ENCODE results near the gene FSHR.

Gene FSHR

GRCh38 chr2:49186050-49186648 is 31.8 kb upstream of the FSHR start:
- no peaks in the 10 kb centered on the region for H3K4me1 ChIP-seq
- H3K9ac ChIP-seq, result no peak overlapping the region
- no peaks in the 10 kb centered on the region for H3K79me2 ChIP-seq
- H3K27ac ChIP-seq, result no peak overlapping the region
- H3K4me3 ChIP-seq (ENCODE audit: low read depth, low read length), result no peak overlapping the region
- no peaks in the 10 kb centered on the region for H3K27me3 ChIP-seq (ENCODE audit: control insufficient read depth, insufficient read depth, low read length)
- no peak for TF ChIP-seq CTCF (IDR thresholded peaks at IDR 0.05)
- H3K9me3 ChIP-seq (ENCODE audit: control insufficient read depth, low read length), result no peaks in the 10 kb centered on the region
- H3K36me3 ChIP-seq (ENCODE audit: control insufficient read depth, insufficient read depth, low read length), result no peaks in the 10 kb centered on the region
- no peak overlapping the region for H3K4me2 ChIP-seq (ENCODE audit: low read length)
- H2AFZ ChIP-seq, result no peak overlapping the region

GRCh38 chr2:49178656-49179055 is 24.3 kb upstream of the FSHR start:
- Histone ChIP-seq H3K4me3 (ENCODE audit: low read depth, low read length) (no peak overlapping the region), H3K27ac (no peak overlapping the region), H3K4me2 (ENCODE audit: low read length) (no peak overlapping the region), H3K4me1 (no peaks in the 10 kb centered on the region), H3K79me2 (no peaks in the 10 kb centered on the region), H3K27me3 (ENCODE audit: control insufficient read depth, insufficient read depth, low read length) (no peaks in the 10 kb centered on the region), H3K9me3 (ENCODE audit: control insufficient read depth, low read length) (no peaks in the 10 kb centered on the region), H3K36me3 (ENCODE audit: control insufficient read depth, insufficient read depth, low read length) (no peaks in the 10 kb centered on the region), H3K9ac (no peak overlapping the region), H2AFZ (no peak overlapping the region)
- TF ChIP-seq CTCF (IDR thresholded peaks at IDR 0.05), result no peak

- no peak overlapping the region for H2AFZ ChIP-seq
- no peak for TF ChIP-seq CTCF (IDR thresholded peaks at IDR 0.05)
- H3K36me3 ChIP-seq (ENCODE audit: control insufficient read depth, insufficient read depth, low read length), result no peaks in the 10 kb centered on the region
- no peak overlapping the region for H3K27ac ChIP-seq
- no peak overlapping the region for H3K4me3 ChIP-seq (ENCODE audit: low read depth, low read length)
- no peak overlapping the region for H3K9ac ChIP-seq
- H3K9me3 ChIP-seq (ENCODE audit: control insufficient read depth, low read length), result no peaks in the 10 kb centered on the region
- no peaks in the 10 kb centered on the region for H3K79me2 ChIP-seq
- no peak overlapping the region for H3K4me2 ChIP-seq (ENCODE audit: low read length)
- no peaks in the 10 kb centered on the region for H3K4me1 ChIP-seq
- no peaks in the 10 kb centered on the region for H3K27me3 ChIP-seq (ENCODE audit: control insufficient read depth, insufficient read depth, low read length)
Observed at GRCh38 chr2:49177194-49177593, 22.9 kb upstream of the FSHR start.

GRCh38 chr2:49175831-49176230 is 21.5 kb upstream of the FSHR start:
- Histone ChIP-seq H3K4me3 (ENCODE audit: low read depth, low read length) (no peak overlapping the region), H3K27me3 (ENCODE audit: control insufficient read depth, insufficient read depth, low read length) (no peaks in the 10 kb centered on the region), H3K79me2 (no peaks in the 10 kb centered on the region), H3K4me1 (no peaks in the 10 kb centered on the region), H3K9me3 (ENCODE audit: control insufficient read depth, low read length) (no peaks in the 10 kb centered on the region), H3K27ac (no peak overlapping the region), H3K4me2 (ENCODE audit: low read length) (no peak overlapping the region), H3K36me3 (ENCODE audit: control insufficient read depth, insufficient read depth, low read length) (no peaks in the 10 kb centered on the region), H2AFZ (no peak overlapping the region), H3K9ac (no peak overlapping the region)
- no peak for TF ChIP-seq CTCF (IDR thresholded peaks at IDR 0.05)

- H3K36me3 ChIP-seq (ENCODE audit: control insufficient read depth, insufficient read depth, low read length), result no peaks in the 10 kb centered on the region
- no peaks in the 10 kb centered on the region for H3K27me3 ChIP-seq (ENCODE audit: control insufficient read depth, insufficient read depth, low read length)
- no peak overlapping the region for H3K9ac ChIP-seq
- no peaks in the 10 kb centered on the region for H3K4me1 ChIP-seq
- TF ChIP-seq CTCF (IDR thresholded peaks at IDR 0.05), result no peak
- H2AFZ ChIP-seq, result no peak overlapping the region
- no peak overlapping the region for H3K4me3 ChIP-seq (ENCODE audit: low read depth, low read length)
- H3K27ac ChIP-seq, result no peak overlapping the region
- no peaks in the 10 kb centered on the region for H3K79me2 ChIP-seq
- H3K4me2 ChIP-seq (ENCODE audit: low read length), result no peak overlapping the region
- H3K9me3 ChIP-seq (ENCODE audit: control insufficient read depth, low read length), result no peaks in the 10 kb centered on the region
Observed at GRCh38 chr2:49174750-49175149, 20.4 kb upstream of the FSHR start.
